HCT116 (cell line): ENCODE measurements around the gene NFIC. TPM values are rescaled to one million over a fixed set of nuclear protein-coding genes. Genes with fewer than 3 reads are reported as not detected.

Source experiments
- ATAC-seq: fragments of 200-7000 bp; cut with Tn5 transposase; 2 replicates; pipeline ENCODE4 v1.9.1; 2020; ENCODE audit warnings: mild to moderate bottlenecking, moderate library complexity
- BruUV-seq: library from RNA; stranded (reverse); fragments of 400-500 nt; replicated peaks from 2 replicates; lab custom pipeline; 2021; lab: Mats Ljungman, UMichigan
- CTCF ChIA-PET: fragments of 300-600 bp; sonication (Branson Sonifier 250); formaldehyde crosslinking; loops from one replicate; lab custom pipeline; 2021; ENCODE audit warnings: antibody characterized with exemption; lab: Charles Lee
- POLR2A ChIA-PET: fragments of 300-600, 350-600 bp; sonication (Branson Sonifier 250); formaldehyde crosslinking; loops from one replicate; lab custom pipeline; 2021; ENCODE audit warnings: antibody characterized with exemption; lab: Charles Lee
- RAD21 ChIA-PET, 2 experiments: fragments of 300-600 bp; sonication (Branson Sonifier 250); formaldehyde crosslinking; loops; one replicate each; lab custom pipeline; 2023; ENCODE audit warnings: low total read pairs in 2 of 2; ENCODE audit not compliant: uncharacterized antibody in 2 of 2, unreplicated experiment in 2 of 2, low non-redundant PET in 1 of 2; lab: Charles Lee
- DNase-seq: peaks from one replicate; pipeline ENCODE4 v3.0.0-alpha.2; 2010; ENCODE audit warnings: low read depth, low spot score
- H2AFZ ChIP-seq: fragments of 200-600 bp; shearing (Covaris generic), sonication (generic); 2 replicates; pipeline ENCODE4 v1.6.1; 2017; ENCODE audit warnings: low read depth, mixed run types, mixed read lengths, antibody characterized with exemption, low read length; ENCODE audit not compliant: poor library complexity, severe bottlenecking
- H3K27ac ChIP-seq: 2 replicates; pipeline ENCODE4 v1.5.1; 2012; ENCODE audit warnings: low read depth, low read length
- H3K27me3 ChIP-seq: fragments of 200-600 bp; sonication (generic); 2 replicates; pipeline ENCODE4 v1.6.1; 2016; ENCODE audit warnings: mixed run types, low read length, mixed read lengths; ENCODE audit not compliant: insufficient read depth
- H3K36me3 ChIP-seq, 2 experiments: fragments of 200-500 bp in 1 of 2; fragments of 200-600 bp in 1 of 2; sonication (Bioruptor generic) in 1 of 2; sonication (generic) in 1 of 2; 2 replicates each; pipeline versions ENCODE4 v1.5.1 to v1.6.1; 2014 to 2016; ENCODE audit warnings: low read length in 2 of 2, inconsistent platforms in 1 of 2, mixed read lengths in 1 of 2, mixed run types in 1 of 2; ENCODE audit not compliant: insufficient read depth in 2 of 2, control insufficient read depth in 1 of 2
- H3K4me1 ChIP-seq, 2 experiments: fragments of 200-600 bp in 1 of 2; sonication (generic) in 1 of 2; 2 replicates each; pipeline versions ENCODE4 v1.5.1 to v1.6.1; 2012 to 2017; ENCODE audit warnings: low read length in 2 of 2, inconsistent platforms in 1 of 2, mild to moderate bottlenecking in 1 of 2, mixed read lengths in 1 of 2, mixed run types in 1 of 2, moderate library complexity in 1 of 2; ENCODE audit not compliant: insufficient read depth in 2 of 2, control insufficient read depth in 1 of 2
- H3K4me2 ChIP-seq: fragments of 200-600 bp; sonication (generic); 2 replicates; pipeline ENCODE4 v1.6.1; 2017; ENCODE audit warnings: mixed run types, low read length, mixed read lengths
- H3K4me3 ChIP-seq, 2 experiments: fragments of 200-600 bp in 1 of 2; sonication (generic) in 1 of 2; replicated peaks in 1 of 2; 2 replicates each; pipeline ENCODE4 v1.5.1; 2011 to 2016; ENCODE audit warnings: low read length in 2 of 2, control low read depth in 1 of 2, low read depth in 1 of 2, mild to moderate bottlenecking in 1 of 2, mixed read lengths in 1 of 2, mixed run types in 1 of 2
- H3K79me2 ChIP-seq: fragments of 200-600 bp; sonication (generic); 2 replicates; pipeline ENCODE4 v1.6.1; 2017; ENCODE audit warnings: mild to moderate bottlenecking, mixed run types, low read length, moderate library complexity, mixed read lengths; ENCODE audit not compliant: insufficient read depth
- H3K9ac ChIP-seq: fragments of 200-600 bp; sonication (generic); 2 replicates; pipeline ENCODE4 v1.6.1; 2016; ENCODE audit warnings: low read length, mixed read lengths
- H3K9me2 ChIP-seq: fragments of 200-600 bp; sonication (generic), shearing (Covaris generic); 2 replicates; pipeline ENCODE4 v1.6.1; 2017; ENCODE audit warnings: mixed run types, mild to moderate bottlenecking, moderate library complexity; ENCODE audit not compliant: insufficient read depth
- H3K9me3 ChIP-seq, 2 experiments: fragments of 200-500 bp in 1 of 2; fragments of 200-600 bp in 1 of 2; sonication (Bioruptor generic) in 1 of 2; sonication (generic) in 1 of 2; 2 replicates each; pipeline ENCODE4 v1.6.1; 2014 to 2017; ENCODE audit warnings: low read length in 2 of 2, mixed read lengths in 2 of 2, inconsistent platforms in 1 of 2, low read depth in 1 of 2, mild to moderate bottlenecking in 1 of 2, mixed run types in 1 of 2, moderate library complexity in 1 of 2; ENCODE audit not compliant: control insufficient read depth in 1 of 2, insufficient read depth in 1 of 2
- H4K20me1 ChIP-seq: fragments of 200-600 bp; sonication (generic), shearing (Covaris generic); 2 replicates; pipeline ENCODE4 v1.6.1; 2017; ENCODE audit warnings: mixed run types, mild to moderate bottlenecking, moderate library complexity; ENCODE audit not compliant: insufficient read depth
- CBX3 ChIP-seq: IDR thresholded peaks from 2 replicates; pipeline ENCODE4 v1.6.1; 2012; ENCODE audit warnings: low read depth
- EGR1 ChIP-seq: IDR thresholded peaks from 2 replicates; pipeline ENCODE4 v1.6.1; 2012; ENCODE audit warnings: low read depth
- EZH2phosphoT487 ChIP-seq: fragments of 200-600 bp; IDR thresholded peaks from 2 replicates; pipeline ENCODE4 v1.6.1; 2018; ENCODE audit warnings: antibody characterized with exemption, borderline replicate concordance
- JUND ChIP-seq: IDR thresholded peaks from 2 replicates; pipeline ENCODE4 v1.6.1; 2012
- SIN3A ChIP-seq: IDR thresholded peaks from 2 replicates; pipeline ENCODE4 v1.6.1; 2012; ENCODE audit warnings: low read depth
- SRF ChIP-seq: IDR thresholded peaks from 2 replicates; pipeline ENCODE4 v1.6.1; 2012; ENCODE audit warnings: low read depth
- YY1 ChIP-seq: IDR thresholded peaks from 2 replicates; pipeline ENCODE4 v1.6.1; 2011; ENCODE audit warnings: low read length, low read depth, moderate library complexity, mild to moderate bottlenecking; ENCODE audit not compliant: insufficient replicate concordance; ENCODE audit errors: extremely low read depth
- ZNF274 ChIP-seq: fragments of 200-500 bp; sonication (Bioruptor generic); IDR thresholded peaks from 2 replicates; pipeline ENCODE4 v1.6.1; 2014; ENCODE audit warnings: mild to moderate bottlenecking, low read depth, low read length, inconsistent platforms
- intact Hi-C: fragments of 100-400 bp; cut with micrococcal nuclease; formaldehyde crosslinking; loops from 2 replicates; pipeline ENCODE4 v1.10.0; 2022
- total RNA-seq: library from RNA; stranded (reverse); gene quantifications from one replicate; pipeline ENCODE4 v1.2.1, GENCODE V29; 2021; ENCODE audit not compliant: unreplicated experiment
- TF ChIP-seq, protein P1 (sequence below): IDR thresholded peaks from 2 replicates; pipeline ENCODE4 v1.6.1; 2012; ENCODE audit warnings: low read depth

Gene NFIC
- total RNA-seq, 1 experiment from 2014 or later = 116 TPM

DNA sequence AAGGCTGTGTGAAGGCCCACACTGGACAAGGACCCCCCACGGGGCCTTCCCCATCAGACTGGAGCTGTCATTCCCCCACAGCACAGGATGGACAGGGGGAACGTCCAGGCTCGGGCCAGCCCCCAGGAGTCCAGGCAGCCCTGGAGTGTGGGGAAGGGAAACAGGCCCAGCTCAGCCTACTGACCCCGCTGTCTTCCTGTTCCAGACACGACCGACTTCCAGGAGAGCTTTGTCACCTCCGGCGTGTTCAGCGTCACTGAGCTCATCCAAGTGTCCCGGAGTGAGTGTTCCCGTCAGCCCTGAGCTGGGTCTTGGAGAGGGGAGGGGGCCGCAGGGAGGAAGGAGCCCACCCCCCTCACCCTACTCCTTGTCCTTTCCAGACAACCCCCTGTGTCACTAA, 66.9 kb downstream of the NFIC start:
- BruUV-seq = no TSS peak
- H2AFZ ChIP-seq = no peak overlapping the region
- H3K4me3 ChIP-seq = no peak overlapping the region
- H3K9ac ChIP-seq = no peak overlapping the region
- no peaks in the 10 kb centered on the region for H4K20me1 ChIP-seq
- ChIA-PET POLR2A (no interaction called here), CTCF (interaction anchor here (0.6 kb wide), 1 partner anchor 40 kb away, joined by 5 read pairs; no protein-coding TSS in a partner anchor), RAD21 (no interaction called here)
- DNase-seq (no peak), ATAC-seq (no peak)
- no peak overlapping the region for H3K4me2 ChIP-seq
- peaks cover 6 to 27% of the 10 kb centered on the region in 2 experiments for H3K36me3 ChIP-seq
- intact Hi-C loops = no loop called here
- H3K9me3 ChIP-seq = peaks cover 0 to 2% of the 10 kb centered on the region in 2 experiments; a peak in 1 of 4 replicates
- no peaks in the 10 kb centered on the region for H3K9me2 ChIP-seq
- H3K79me2 ChIP-seq = peaks cover 40% of the 10 kb centered on the region; the same call in 1 of the 2 replicates
- H3K27me3 ChIP-seq = no peaks in the 10 kb centered on the region
- H3K4me1 ChIP-seq = peaks cover 3 to 16% of the 10 kb centered on the region in 2 experiments
- TF ChIP-seq JUND = no peak
- TF ChIP-seq CBX3 = no peak
- no peak for TF ChIP-seq SRF
- no peak for TF ChIP-seq SIN3A
- TF ChIP-seq EGR1 = no peak
- TF ChIP-seq, protein P1, sequence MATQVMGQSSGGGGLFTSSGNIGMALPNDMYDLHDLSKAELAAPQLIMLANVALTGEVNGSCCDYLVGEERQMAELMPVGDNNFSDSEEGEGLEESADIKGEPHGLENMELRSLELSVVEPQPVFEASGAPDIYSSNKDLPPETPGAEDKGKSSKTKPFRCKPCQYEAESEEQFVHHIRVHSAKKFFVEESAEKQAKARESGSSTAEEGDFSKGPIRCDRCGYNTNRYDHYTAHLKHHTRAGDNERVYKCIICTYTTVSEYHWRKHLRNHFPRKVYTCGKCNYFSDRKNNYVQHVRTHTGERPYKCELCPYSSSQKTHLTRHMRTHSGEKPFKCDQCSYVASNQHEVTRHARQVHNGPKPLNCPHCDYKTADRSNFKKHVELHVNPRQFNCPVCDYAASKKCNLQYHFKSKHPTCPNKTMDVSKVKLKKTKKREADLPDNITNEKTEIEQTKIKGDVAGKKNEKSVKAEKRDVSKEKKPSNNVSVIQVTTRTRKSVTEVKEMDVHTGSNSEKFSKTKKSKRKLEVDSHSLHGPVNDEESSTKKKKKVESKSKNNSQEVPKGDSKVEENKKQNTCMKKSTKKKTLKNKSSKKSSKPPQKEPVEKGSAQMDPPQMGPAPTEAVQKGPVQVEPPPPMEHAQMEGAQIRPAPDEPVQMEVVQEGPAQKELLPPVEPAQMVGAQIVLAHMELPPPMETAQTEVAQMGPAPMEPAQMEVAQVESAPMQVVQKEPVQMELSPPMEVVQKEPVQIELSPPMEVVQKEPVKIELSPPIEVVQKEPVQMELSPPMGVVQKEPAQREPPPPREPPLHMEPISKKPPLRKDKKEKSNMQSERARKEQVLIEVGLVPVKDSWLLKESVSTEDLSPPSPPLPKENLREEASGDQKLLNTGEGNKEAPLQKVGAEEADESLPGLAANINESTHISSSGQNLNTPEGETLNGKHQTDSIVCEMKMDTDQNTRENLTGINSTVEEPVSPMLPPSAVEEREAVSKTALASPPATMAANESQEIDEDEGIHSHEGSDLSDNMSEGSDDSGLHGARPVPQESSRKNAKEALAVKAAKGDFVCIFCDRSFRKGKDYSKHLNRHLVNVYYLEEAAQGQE = no peak
- TF ChIP-seq EZH2phosphoT487 = no peak
- no peak for TF ChIP-seq ZNF274
- no peak for TF ChIP-seq YY1
- H3K27ac ChIP-seq = no peak overlapping the region; the same call in 1 of the 2 replicates
